ENCODE results near the gene ASXL1.

DNA sequence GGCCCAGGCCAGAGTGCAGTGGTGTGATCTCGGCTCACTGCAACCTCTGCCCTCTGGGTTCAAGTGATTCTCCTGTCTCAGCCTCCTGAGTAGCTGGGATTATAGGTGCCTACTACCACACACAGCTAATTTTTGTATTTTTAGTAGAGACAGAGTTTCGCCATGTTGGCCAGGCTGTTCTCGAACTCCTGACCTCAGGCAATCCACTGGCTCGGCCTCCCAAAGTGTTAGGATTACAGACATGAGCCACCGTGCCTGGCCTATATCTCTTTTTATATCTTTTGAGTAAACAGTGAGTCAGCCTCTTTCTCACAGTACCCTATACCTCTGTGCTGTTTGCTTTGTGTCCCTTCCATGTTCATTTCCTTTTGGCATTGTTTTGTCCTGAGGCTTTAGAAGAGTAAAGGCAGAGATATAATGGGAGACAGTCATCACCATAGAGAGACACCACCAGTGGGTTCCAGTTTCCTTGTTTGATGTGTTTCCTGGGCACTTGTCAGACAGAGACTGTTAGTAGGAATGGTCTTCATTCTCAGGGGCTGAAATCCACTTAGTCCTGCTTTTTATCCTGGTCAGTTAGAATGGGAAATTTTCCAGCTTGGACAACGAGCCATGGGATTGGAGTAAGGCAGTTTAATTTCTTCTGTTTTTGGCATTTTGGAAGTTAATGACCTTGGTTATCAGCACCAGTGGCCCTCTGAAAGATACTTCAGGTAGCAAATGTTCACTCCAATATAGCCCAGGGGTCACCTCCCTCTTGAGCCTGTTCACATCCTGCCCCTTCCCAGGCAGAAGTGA lies 32.2 kb upstream of the ASXL1 start:
- TF ChIP-seq, protein P1, sequence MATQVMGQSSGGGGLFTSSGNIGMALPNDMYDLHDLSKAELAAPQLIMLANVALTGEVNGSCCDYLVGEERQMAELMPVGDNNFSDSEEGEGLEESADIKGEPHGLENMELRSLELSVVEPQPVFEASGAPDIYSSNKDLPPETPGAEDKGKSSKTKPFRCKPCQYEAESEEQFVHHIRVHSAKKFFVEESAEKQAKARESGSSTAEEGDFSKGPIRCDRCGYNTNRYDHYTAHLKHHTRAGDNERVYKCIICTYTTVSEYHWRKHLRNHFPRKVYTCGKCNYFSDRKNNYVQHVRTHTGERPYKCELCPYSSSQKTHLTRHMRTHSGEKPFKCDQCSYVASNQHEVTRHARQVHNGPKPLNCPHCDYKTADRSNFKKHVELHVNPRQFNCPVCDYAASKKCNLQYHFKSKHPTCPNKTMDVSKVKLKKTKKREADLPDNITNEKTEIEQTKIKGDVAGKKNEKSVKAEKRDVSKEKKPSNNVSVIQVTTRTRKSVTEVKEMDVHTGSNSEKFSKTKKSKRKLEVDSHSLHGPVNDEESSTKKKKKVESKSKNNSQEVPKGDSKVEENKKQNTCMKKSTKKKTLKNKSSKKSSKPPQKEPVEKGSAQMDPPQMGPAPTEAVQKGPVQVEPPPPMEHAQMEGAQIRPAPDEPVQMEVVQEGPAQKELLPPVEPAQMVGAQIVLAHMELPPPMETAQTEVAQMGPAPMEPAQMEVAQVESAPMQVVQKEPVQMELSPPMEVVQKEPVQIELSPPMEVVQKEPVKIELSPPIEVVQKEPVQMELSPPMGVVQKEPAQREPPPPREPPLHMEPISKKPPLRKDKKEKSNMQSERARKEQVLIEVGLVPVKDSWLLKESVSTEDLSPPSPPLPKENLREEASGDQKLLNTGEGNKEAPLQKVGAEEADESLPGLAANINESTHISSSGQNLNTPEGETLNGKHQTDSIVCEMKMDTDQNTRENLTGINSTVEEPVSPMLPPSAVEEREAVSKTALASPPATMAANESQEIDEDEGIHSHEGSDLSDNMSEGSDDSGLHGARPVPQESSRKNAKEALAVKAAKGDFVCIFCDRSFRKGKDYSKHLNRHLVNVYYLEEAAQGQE (IDR thresholded peaks at IDR 0.05; ENCODE audit: insufficient read depth in 1 of 2, low read depth in 2 of 2, low read length in 2 of 2) = no peak
- no peak for TF ChIP-seq POLR2AphosphoS5 (IDR thresholded peaks at IDR 0.05; ENCODE audit: low read depth, low read length)
- TF ChIP-seq TAF1 (IDR thresholded peaks at IDR 0.05; ENCODE audit: borderline replicate concordance, insufficient read depth, low read length) = no peak

Data from PFSK-1 (cell line).